GM19438 (cell line): ENCODE measurements around the gene GNAZ.

Source experiments
- ATAC-seq: cut with Tn5 transposase; IDR thresholded peaks from one replicate; pipeline ENCODE4 v1.9.1; 2021; ENCODE audit warnings: low read depth; ENCODE audit not compliant: unreplicated experiment

Gene GNAZ

GRCh38 chr22:23117891-23118646 is 47.8 kb downstream of the GNAZ start:
- no peak for ATAC-seq

GRCh38 chr22:23118647-23119493 is 48.6 kb downstream of the GNAZ start:
- ATAC-seq, result no peak

- ATAC-seq, result no peak
Observed at GRCh38 chr22:23119494-23120414, 49.4 kb downstream of the GNAZ start.

GRCh38 chr22:23120415-23120899 is 50.1 kb downstream of the GNAZ start:
- ATAC-seq, result no peak

- no peak for ATAC-seq
Observed at GRCh38 chr22:23121000-23121421, 50.7 kb downstream of the GNAZ start.

GRCh38 chr22:23121424-23121823 is 51.1 kb downstream of the GNAZ start:
- no peak for ATAC-seq

- ATAC-seq, result no peak
Observed at GRCh38 chr22:23122216-23122957, 52.1 kb downstream of the GNAZ start.

GRCh38 chr22:23122992-23123803 is 52.9 kb downstream of the GNAZ start:
- no peak for ATAC-seq

GRCh38 chr22:23123804-23124254 is 53.5 kb downstream of the GNAZ start:
- ATAC-seq, result no peak

GRCh38 chr22:23124611-23125511 is 54.5 kb downstream of the GNAZ start:
- no peak for ATAC-seq

- no peak for ATAC-seq
Observed at GRCh38 chr22:23125512-23126103, 55.3 kb downstream of the GNAZ start.

- no peak for ATAC-seq
Observed at GRCh38 chr22:23126165-23127054, 56.1 kb downstream of the GNAZ start.

- no peak for ATAC-seq
Observed at GRCh38 chr22:23127055-23127756, 56.9 kb downstream of the GNAZ start.

GRCh38 chr22:23127788-23128187 is 57.5 kb downstream of the GNAZ start:
- no peak for ATAC-seq

GRCh38 chr22:23128269-23129108 is 58.2 kb downstream of the GNAZ start:
- no peak for ATAC-seq
